ENCODE data around the gene LEMD1. TPM values are rescaled to one million over a fixed set of nuclear protein-coding genes. Genes with fewer than 3 reads are reported as not detected.
"Not testable (repeated sequence)": the region's sequence is repeated elsewhere in the genome, so short reads cannot be mapped to it uniquely, and the experiment has no call there.

Gene LEMD1
- total RNA-seq, 1 experiment from 2014 or later: not detected

GRCh38 chr1:205391386-205391785 is 30.5 kb downstream of the LEMD1 start:
- Histone ChIP-seq H3K36me3 (ENCODE audit: low read depth, low read length) (no peaks in the 10 kb centered on the region), H3K27ac (ENCODE audit: low read length) (no peak overlapping the region), H3K9me2 (replicated peaks; ENCODE audit: low read length) (no peaks in the 10 kb centered on the region), H3K27me3 (ENCODE audit: low read length) (peaks cover 30% of the 10 kb centered on the region), H3K4me2 (ENCODE audit: low read length) (no peak overlapping the region), H4K20me1 (ENCODE audit: low read length) (no peaks in the 10 kb centered on the region), H3K79me2 (ENCODE audit: low read length) (no peaks in the 10 kb centered on the region), H3F3A (ENCODE audit: low read length, unreplicated experiment) (no peaks in the 10 kb centered on the region), H3K9ac (ENCODE audit: low read length) (no peak overlapping the region), H3K4me3 (ENCODE audit: low read length) (no peak overlapping the region), H2AFZ (ENCODE audit: low read length) (no peak overlapping the region), H3K9me3 (ENCODE audit: low read length) (no peaks in the 10 kb centered on the region), H3K4me1 (ENCODE audit: insufficient read depth, low read length) (no peaks in the 10 kb centered on the region)
- CTCF ChIA-PET: no interaction called here
- POLR2A ChIA-PET (ENCODE audit: unreplicated experiment): interaction anchor here (0.6 kb wide), 2 partner anchors 15 to 306 kb away, joined by 3 to 4 read pairs; no protein-coding TSS in a partner anchor
- ATAC-seq (no peak), DNase-seq (no peak)
- intact Hi-C loops (cut with micrococcal nuclease): no loop called here
- TF ChIP-seq CTCF (conservative IDR thresholded peaks at IDR 0.05; ENCODE audit: low read depth, low read length) (no peak), EZH2phosphoT487 (IDR thresholded peaks at IDR 0.05; ENCODE audit: borderline replicate concordance, low read length) (no peak), EZH2 (IDR thresholded peaks at IDR 0.05; ENCODE audit: low read length, unreplicated experiment) (no peak)
- no TSS peak for BruUV-seq (replicated peaks)

GRCh38 chr1:205387845-205388244 is 34.0 kb downstream of the LEMD1 start:
- ChIA-PET CTCF (no interaction called here), POLR2A (ENCODE audit: unreplicated experiment) (interaction anchor here (0.6 kb wide), 1 partner anchor 624 kb away, joined by 3 read pairs; no protein-coding TSS in a partner anchor)
- H3K27me3 ChIP-seq (ENCODE audit: low read length): peaks cover 24% of the 10 kb centered on the region
- BruUV-seq (replicated peaks): no TSS peak
- no peak for DNase-seq
- no peaks in the 10 kb centered on the region for H3K9me3 ChIP-seq (ENCODE audit: low read length)
- ATAC-seq: no peak
- no peaks in the 10 kb centered on the region for H3K9me2 ChIP-seq (replicated peaks; ENCODE audit: low read length)
- H3K4me1 ChIP-seq (ENCODE audit: insufficient read depth, low read length): no peaks in the 10 kb centered on the region
- H3K27ac ChIP-seq (ENCODE audit: low read length): no peak overlapping the region
- no peaks in the 10 kb centered on the region for H3K36me3 ChIP-seq (ENCODE audit: low read depth, low read length)
- no peak overlapping the region for H2AFZ ChIP-seq (ENCODE audit: low read length)
- no peak overlapping the region for H3K4me2 ChIP-seq (ENCODE audit: low read length)
- H3K9ac ChIP-seq (ENCODE audit: low read length): no peak overlapping the region
- H3F3A ChIP-seq (ENCODE audit: low read length, unreplicated experiment): no peaks in the 10 kb centered on the region
- H3K4me3 ChIP-seq (ENCODE audit: low read length): no peak overlapping the region
- no peaks in the 10 kb centered on the region for H4K20me1 ChIP-seq (ENCODE audit: low read length)
- intact Hi-C loops (cut with micrococcal nuclease): no loop called here
- TF ChIP-seq CTCF (conservative IDR thresholded peaks at IDR 0.05; ENCODE audit: low read depth, low read length) (no peak), EZH2 (IDR thresholded peaks at IDR 0.05; ENCODE audit: low read length, unreplicated experiment) (no peak), EZH2phosphoT487 (IDR thresholded peaks at IDR 0.05; ENCODE audit: borderline replicate concordance, low read length) (no peak)
- H3K79me2 ChIP-seq (ENCODE audit: low read length): no peaks in the 10 kb centered on the region

- ATAC-seq; BruUV-seq (replicated peaks); intact Hi-C loops (cut with micrococcal nuclease); H3K9ac ChIP-seq (ENCODE audit: low read length); H3K36me3 ChIP-seq (ENCODE audit: low read depth, low read length); H3K79me2 ChIP-seq (ENCODE audit: low read length); H2AFZ ChIP-seq (ENCODE audit: low read length); H3K27me3 ChIP-seq (ENCODE audit: low read length); H3K4me2 ChIP-seq (ENCODE audit: low read length); DNase-seq; H4K20me1 ChIP-seq (ENCODE audit: low read length); H3K9me2 ChIP-seq (replicated peaks; ENCODE audit: low read length); H3F3A ChIP-seq (ENCODE audit: low read length, unreplicated experiment); H3K4me1 ChIP-seq (ENCODE audit: insufficient read depth, low read length); H3K27ac ChIP-seq (ENCODE audit: low read length); POLR2A ChIA-PET (ENCODE audit: unreplicated experiment); H3K4me3 ChIP-seq (ENCODE audit: low read length); H3K9me3 ChIP-seq (ENCODE audit: low read length): not testable (repeated sequence)
- CTCF ChIA-PET: interaction anchor here (0.7 kb wide), 1 partner anchor 29 kb away, joined by 3 read pairs; no protein-coding TSS in a partner anchor
These were observed 38.9 kb downstream of the LEMD1 start for GRCh38 chr1:205382990-205383389.

All from PC-3 (cell line).